Keratinocyte (primary cell): Measurements from ENCODE around the gene PNPLA2.

Source experiments
- CTCF ChIP-seq, 3 experiments: IDR thresholded peaks in 1 of 3; conservative IDR thresholded peaks in 1 of 3; optimal IDR thresholded peaks in 1 of 3; 2 replicates in 2 of 3; 3 replicates in 1 of 3; pipeline versions ENCODE3 to v1.5.1; 2011; ENCODE audit warnings: low read length in 3 of 3, mild to moderate bottlenecking in 3 of 3, moderate library complexity in 2 of 3, control low read depth in 1 of 3, inconsistent platforms in 1 of 3; ENCODE audit not compliant: insufficient read depth in 2 of 3; ENCODE audit errors: extremely low read depth in 1 of 3
- EZH2 ChIP-seq: IDR thresholded peaks from one replicate; pipeline ENCODE4 v1.6.1; 2012; ENCODE audit warnings: inconsistent platforms, mild to moderate bottlenecking, low read length, moderate library complexity

- TF ChIP-seq CTCF (optimal IDR thresholded peaks at IDR 0.05 in 1 of 3, IDR thresholded peaks at IDR 0.05 in 1 of 3, conservative IDR thresholded peaks at IDR 0.05 in 1 of 3; ENCODE audit: extremely low read depth in 1 of 3, insufficient read depth in 2 of 3, low read length in 3 of 3): no peak
- peak; percentile 23 for TF ChIP-seq EZH2
Observed at GRCh38 chr11:827146-827896, 8.6 kb downstream of the PNPLA2 start.
